Mesenchymal stem cell (in vitro differentiated cells and primary cell): Measurements from ENCODE around the gene CDH4.

Source experiments
- DNase-seq: peaks from one replicate; pipeline ENCODE4 v3.0.0-alpha.2; 2013
- H2AFZ ChIP-seq: one replicate; pipeline ENCODE4 v1.6.1; 2013; ENCODE audit warnings: low read depth, mild to moderate bottlenecking, control low read depth, inconsistent platforms, low read length, moderate library complexity
- H2AK5ac ChIP-seq: 2 replicates; pipeline ENCODE4 v1.6.1; 2013; ENCODE audit warnings: low read length, moderate library complexity, mild to moderate bottlenecking, inconsistent platforms; ENCODE audit not compliant: severe bottlenecking
- H2BK120ac ChIP-seq: one replicate; pipeline ENCODE4 v1.6.1; 2013; ENCODE audit warnings: low read depth, mild to moderate bottlenecking, inconsistent platforms, low read length, moderate library complexity
- H2BK12ac ChIP-seq, 2 experiments: one replicate each; pipeline ENCODE4 v1.6.1; 2013; ENCODE audit warnings: inconsistent platforms in 2 of 2, low read length in 2 of 2, mild to moderate bottlenecking in 2 of 2, moderate library complexity in 2 of 2, control low read depth in 1 of 2
- H2BK15ac ChIP-seq: one replicate; pipeline ENCODE4 v1.6.1; 2013; ENCODE audit warnings: mild to moderate bottlenecking, low read depth, inconsistent platforms; ENCODE audit not compliant: poor library complexity, severe bottlenecking
- H2BK5ac ChIP-seq: 2 replicates; pipeline ENCODE4 v1.6.1; 2013; ENCODE audit warnings: low read depth, mild to moderate bottlenecking, low read length, control low read depth, inconsistent platforms; ENCODE audit not compliant: poor library complexity, severe bottlenecking
- H3K14ac ChIP-seq, 2 experiments: one replicate each; pipeline ENCODE4 v1.6.1; 2013; ENCODE audit warnings: inconsistent platforms in 2 of 2, low read length in 2 of 2, control low read depth in 1 of 2, mild to moderate bottlenecking in 1 of 2, moderate library complexity in 1 of 2
- H3K18ac ChIP-seq, 2 experiments: one replicate each; pipeline ENCODE4 v1.6.1; 2013; ENCODE audit warnings: inconsistent platforms in 2 of 2, low read length in 2 of 2, control low read depth in 1 of 2, low read depth in 1 of 2, mild to moderate bottlenecking in 1 of 2
- H3K23ac ChIP-seq, 2 experiments: one replicate each; pipeline ENCODE4 v1.6.1; 2013; ENCODE audit warnings: inconsistent platforms in 2 of 2, low read length in 2 of 2, mild to moderate bottlenecking in 2 of 2, moderate library complexity in 2 of 2, control low read depth in 1 of 2
- H3K27ac ChIP-seq: 2 replicates; pipeline ENCODE4 v1.5.1; 2013; ENCODE audit warnings: mild to moderate bottlenecking, moderate library complexity, low read length, control low read depth, inconsistent platforms; ENCODE audit not compliant: poor library complexity, severe bottlenecking
- H3K27me3 ChIP-seq, 2 experiments: 2 replicates each; pipeline versions ENCODE4 v1.6.1 to v1.7.0; 2013; ENCODE audit warnings: low read length in 2 of 2, mild to moderate bottlenecking in 2 of 2, moderate library complexity in 2 of 2, control low read depth in 1 of 2, inconsistent platforms in 1 of 2; ENCODE audit not compliant: control insufficient read depth in 1 of 2, insufficient read depth in 1 of 2
- H3K36me3 ChIP-seq, 2 experiments: 2 replicates each; pipeline versions ENCODE4 v1.6.1 to v1.7.0; 2013; ENCODE audit warnings: low read length in 2 of 2, control low read depth in 1 of 2, inconsistent platforms in 1 of 2, low read depth in 1 of 2, mild to moderate bottlenecking in 1 of 2; ENCODE audit not compliant: insufficient read depth in 2 of 2, control insufficient read depth in 1 of 2
- H3K4ac ChIP-seq, 2 experiments: one replicate each; pipeline ENCODE4 v1.6.1; 2013; ENCODE audit warnings: inconsistent platforms in 2 of 2, low read length in 2 of 2, mild to moderate bottlenecking in 2 of 2, moderate library complexity in 2 of 2, control low read depth in 1 of 2, low read depth in 1 of 2
- H3K4me1 ChIP-seq: 2 replicates; pipeline ENCODE4 v1.6.1; 2013; ENCODE audit warnings: low read depth, low read length, control low read depth; ENCODE audit not compliant: control insufficient read depth, insufficient read depth
- H3K4me2 ChIP-seq: 2 replicates; pipeline ENCODE4 v1.6.1; 2013; ENCODE audit warnings: low read length, mild to moderate bottlenecking, inconsistent platforms; ENCODE audit not compliant: poor library complexity, severe bottlenecking
- H3K4me3 ChIP-seq, 2 experiments: 2 replicates each; pipeline versions ENCODE4 v1.5.1 to v1.7.0; 2013; ENCODE audit warnings: low read length in 2 of 2, mild to moderate bottlenecking in 2 of 2, control low read depth in 1 of 2, low read depth in 1 of 2; ENCODE audit not compliant: insufficient read depth in 1 of 2
- H3K79me1 ChIP-seq: replicated peaks from 2 replicates; pipeline ENCODE4 v1.6.1; 2013; ENCODE audit warnings: mild to moderate bottlenecking, control low read depth, low read length, inconsistent platforms; ENCODE audit not compliant: poor library complexity, severe bottlenecking
- H3K9ac ChIP-seq: 2 replicates; pipeline ENCODE4 v1.7.0; 2013; ENCODE audit warnings: mild to moderate bottlenecking, low read length, moderate library complexity
- H3K9me3 ChIP-seq: 2 replicates; pipeline ENCODE4 v1.7.0; 2013; ENCODE audit warnings: mild to moderate bottlenecking, low read length; ENCODE audit not compliant: control insufficient read depth
- H4K8ac ChIP-seq: one replicate; pipeline ENCODE4 v1.6.1; 2013; ENCODE audit warnings: inconsistent platforms, mild to moderate bottlenecking, low read length, moderate library complexity
- H4K91ac ChIP-seq: one replicate; pipeline ENCODE4 v1.6.1; 2013; ENCODE audit warnings: mild to moderate bottlenecking, low read length, inconsistent platforms
- WGBS: methylation state at CpG from one replicate; pipeline ENCODE4 v1.1.7; 2013; ENCODE audit warnings: mixed read lengths; 5-methylcytosine and 5-hydroxymethylcytosine counted together

Gene CDH4

DNA sequence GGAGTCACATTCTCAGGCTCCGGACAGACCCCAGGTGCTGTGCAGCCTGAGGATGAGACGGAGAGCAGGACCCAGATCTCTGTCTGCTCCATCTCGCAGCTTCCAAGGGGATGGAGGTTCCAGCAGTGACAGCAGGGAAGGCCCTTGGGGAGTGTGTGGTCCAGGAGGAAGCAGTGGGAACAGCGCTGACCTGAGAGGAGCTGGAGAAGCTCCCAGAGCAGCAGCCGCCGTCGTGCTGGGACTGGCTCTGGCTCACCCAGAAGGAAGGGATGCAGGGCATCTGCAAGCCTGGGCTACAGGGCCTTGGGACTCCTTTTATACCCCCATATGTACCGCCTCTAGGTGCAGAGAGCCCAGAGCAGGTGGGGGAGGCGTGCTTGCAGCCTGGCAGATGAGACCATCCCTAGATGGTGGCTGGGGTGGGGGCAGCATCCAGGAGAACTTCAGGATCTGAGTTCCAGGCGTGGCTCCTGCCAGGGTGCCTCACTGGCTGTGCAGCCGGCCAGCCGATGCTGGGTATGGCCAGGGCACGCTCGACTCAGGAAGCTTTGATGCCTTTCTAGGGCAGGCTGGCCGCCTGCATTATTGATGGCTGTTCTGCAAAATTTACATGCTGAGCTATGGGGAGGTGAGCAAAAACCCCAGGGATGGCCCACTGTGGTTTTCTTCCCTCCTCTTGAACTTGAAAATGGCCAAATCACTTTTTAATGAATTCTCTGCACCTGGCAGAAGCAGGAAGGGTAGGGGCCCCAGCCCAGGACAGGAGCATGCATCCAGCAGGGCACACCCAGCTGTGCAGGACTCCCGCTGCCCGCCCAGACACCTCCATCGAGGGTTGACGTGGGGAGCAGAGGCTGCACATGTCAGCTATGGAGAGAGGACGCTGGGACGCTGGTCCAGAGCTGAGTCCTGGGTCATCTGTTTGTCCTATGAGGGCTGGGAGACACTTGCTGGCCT is 634.0 kb downstream of the CDH4 start:
- Histone ChIP-seq H3K36me3 (peaks cover 0 to under 1% of the 10 kb centered on the region in 2 experiments), H3K23ac (no peak overlapping the region), H3K14ac (no peak overlapping the region), H3K4me2 (no peak overlapping the region), H2BK120ac (no peak overlapping the region), H3K4ac (no peak overlapping the region), H3K9me3 (no peaks in the 10 kb centered on the region), H4K91ac (no peak overlapping the region), H2BK15ac (no peak overlapping the region), H2AK5ac (no peak overlapping the region), H3K27ac (no peak overlapping the region), H3K79me1 (no peaks in the 10 kb centered on the region), H2AFZ (no peak overlapping the region), H3K18ac (no peak overlapping the region), H2BK12ac (no peak overlapping the region), H2BK5ac (no peak overlapping the region), H3K4me3 (no peak overlapping the region), H3K27me3 (peaks cover 0 to 15% of the 10 kb centered on the region in 2 experiments), H3K4me1 (peaks cover 8% of the 10 kb centered on the region), H3K9ac (no peak overlapping the region), H4K8ac (no peak overlapping the region)
- no peak for DNase-seq
- 87% methylated on average over 21 of the region's 21 CpGs for WGBS

DNA sequence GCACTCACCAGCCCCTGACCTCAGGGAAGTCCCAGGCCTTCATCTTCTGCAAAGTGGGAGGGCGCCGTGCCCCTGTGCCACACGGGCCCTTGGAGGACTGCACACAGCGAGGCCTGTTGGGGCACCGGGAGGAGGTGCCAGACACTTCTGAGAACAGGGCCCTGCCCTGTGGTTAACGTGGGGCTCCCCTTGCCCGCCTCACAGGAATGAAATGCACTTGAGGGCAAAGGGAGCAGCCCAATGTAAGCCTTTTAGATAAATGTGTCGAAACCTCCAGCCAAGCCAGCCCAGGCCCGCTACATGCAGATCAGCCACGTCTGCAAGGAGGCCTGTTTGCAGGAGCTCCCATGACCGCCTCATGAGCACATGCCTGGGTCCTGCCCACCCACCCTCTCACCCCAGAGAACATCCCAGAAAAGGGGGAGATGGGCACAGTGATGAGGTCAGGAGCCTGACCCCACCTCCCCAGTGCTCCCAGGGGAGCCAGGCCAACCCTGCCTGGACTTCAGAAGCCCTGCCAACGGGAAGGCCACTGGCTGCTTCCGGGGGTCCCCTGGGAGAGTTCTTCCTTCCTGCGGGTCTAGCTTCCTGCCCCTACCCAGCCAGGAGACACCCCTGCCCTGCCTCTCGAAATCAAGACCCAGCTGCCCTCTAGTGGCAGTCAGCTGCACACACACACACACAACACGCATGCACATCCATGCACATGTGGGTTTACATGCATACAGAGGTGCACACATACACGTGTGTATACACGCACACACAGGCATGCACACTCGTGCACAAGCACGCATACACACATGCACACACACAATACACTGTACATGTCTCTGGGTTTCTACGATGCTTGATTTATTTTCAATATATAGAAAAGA is 634.9 kb downstream of the CDH4 start:
- Histone ChIP-seq H3K4me3 (no peak overlapping the region), H3K9ac (no peak overlapping the region), H2AK5ac (no peak overlapping the region), H3K79me1 (no peaks in the 10 kb centered on the region), H3K27me3 (peaks cover 0 to 13% of the 10 kb centered on the region in 2 experiments), H3K27ac (no peak overlapping the region), H3K23ac (no peak overlapping the region), H3K36me3 (no peaks in the 10 kb centered on the region), H3K14ac (no peak overlapping the region), H3K4ac (no peak overlapping the region), H2AFZ (no peak overlapping the region), H4K8ac (no peak overlapping the region), H2BK12ac (no peak overlapping the region), H2BK5ac (no peak overlapping the region), H3K18ac (no peak overlapping the region), H2BK120ac (no peak overlapping the region), H2BK15ac (no peak overlapping the region), H3K4me2 (no peak overlapping the region), H3K9me3 (peaks cover under 1% of the 10 kb centered on the region), H4K91ac (no peak overlapping the region), H3K4me1 (peaks cover 8% of the 10 kb centered on the region)
- DNase-seq: peak; percentile 42
- 54% methylated on average over 18 of the region's 21 CpGs for WGBS

DNA sequence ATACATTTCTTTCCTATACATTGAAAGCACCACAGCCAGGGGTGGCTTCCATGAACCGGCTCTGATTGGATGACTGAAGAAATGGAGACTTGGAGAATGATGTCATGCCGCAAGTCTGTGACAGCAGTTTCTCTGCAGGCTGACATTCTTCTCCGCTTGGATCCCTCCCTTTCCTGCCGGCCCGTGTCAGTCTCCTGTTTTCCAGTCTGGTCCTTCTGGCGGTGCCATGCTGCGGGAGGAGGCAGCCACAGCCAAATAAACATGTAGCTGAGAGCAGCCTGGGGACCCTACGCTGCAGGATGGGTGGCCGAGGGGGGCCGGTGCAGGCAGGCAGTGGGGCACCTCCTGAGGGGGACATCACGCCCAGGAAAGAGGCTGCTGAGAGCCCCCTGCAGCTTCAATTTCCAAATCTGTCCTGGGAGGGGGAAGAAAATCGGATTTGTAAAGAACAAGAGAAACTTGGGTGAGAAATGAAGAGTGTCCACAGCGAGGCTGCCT is 635.6 kb downstream of the CDH4 start:
- no peak overlapping the region for H4K91ac ChIP-seq
- H2BK12ac ChIP-seq: no peak overlapping the region
- H2AK5ac ChIP-seq: no peak overlapping the region
- H3K36me3 ChIP-seq: no peaks in the 10 kb centered on the region
- no peak overlapping the region for H2BK120ac ChIP-seq
- no peak overlapping the region for H3K9ac ChIP-seq
- H2AFZ ChIP-seq: no peak overlapping the region
- no peak overlapping the region for H3K4ac ChIP-seq
- H3K18ac ChIP-seq: no peak overlapping the region
- peaks cover 0 to 10% of the 10 kb centered on the region in 2 experiments for H3K27me3 ChIP-seq
- no peak overlapping the region for H4K8ac ChIP-seq
- peaks cover 4% of the 10 kb centered on the region for H3K9me3 ChIP-seq
- H3K14ac ChIP-seq: no peak overlapping the region
- peaks cover 8% of the 10 kb centered on the region for H3K4me1 ChIP-seq
- H2BK5ac ChIP-seq: no peak overlapping the region
- no peak overlapping the region for H3K4me3 ChIP-seq
- no peak overlapping the region for H3K4me2 ChIP-seq
- H3K27ac ChIP-seq: no peak overlapping the region
- H3K23ac ChIP-seq: no peak overlapping the region
- H2BK15ac ChIP-seq: no peak overlapping the region
- 69% methylated on average over 13 of the region's 13 CpGs for WGBS
- no peak for DNase-seq
- H3K79me1 ChIP-seq: no peaks in the 10 kb centered on the region
